Measurements from ENCODE around the gene TM4SF20. TPM values are rescaled to one million over a fixed set of nuclear protein-coding genes. Genes with fewer than 3 reads are reported as not detected.

TM4SF20 gene
- polyA plus RNA-seq, 1 donor from 2014 or later = not detected

DNA sequence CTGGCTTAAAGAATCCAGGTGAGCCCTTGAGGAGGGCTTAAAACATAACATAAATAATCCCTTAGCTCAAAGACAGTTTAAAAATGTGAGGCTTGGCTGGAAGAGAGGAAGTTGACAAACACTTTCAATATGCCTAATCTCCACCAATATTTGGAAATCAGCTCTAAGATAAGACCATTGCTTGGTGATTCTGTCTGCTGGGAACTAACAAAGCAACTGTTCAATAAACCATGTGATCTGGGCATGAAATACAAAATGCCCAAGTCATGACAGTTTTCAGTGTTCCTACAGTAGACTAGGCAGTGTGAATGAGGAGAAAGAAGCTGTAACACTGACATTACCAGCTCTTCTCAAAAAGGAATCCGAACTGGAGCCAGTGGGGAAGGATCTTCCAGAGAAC lies 43.4 kb downstream of the TM4SF20 start:
- no peak overlapping the region for H3K27ac ChIP-seq (ENCODE audit: low read length)
- H3K27me3 ChIP-seq (ENCODE audit: insufficient read depth, low read depth, low read length) = no peaks in the 10 kb centered on the region
- H3K4me2 ChIP-seq (ENCODE audit: low read length) = no peak overlapping the region
- no peaks in the 10 kb centered on the region for H3F3A ChIP-seq (ENCODE audit: insufficient read depth, low read length, poor library complexity, severe bottlenecking)
- no peaks in the 10 kb centered on the region for H3K79me2 ChIP-seq (replicated peaks; ENCODE audit: insufficient read depth, low read length)
- H3K9ac ChIP-seq (ENCODE audit: low read length) = no peak overlapping the region
- H2AFZ ChIP-seq (ENCODE audit: low read depth, low read length) = no peak overlapping the region
- no peaks in the 10 kb centered on the region for H3K9me2 ChIP-seq (ENCODE audit: insufficient read depth, low read length)
- H3K4me3 ChIP-seq (ENCODE audit: low read length) = no peak overlapping the region
- no peaks in the 10 kb centered on the region for H3K9me3 ChIP-seq (ENCODE audit: low read length)
- peaks cover 12% of the 10 kb centered on the region for H3K36me3 ChIP-seq (ENCODE audit: insufficient read depth, low read length)
- no peaks in the 10 kb centered on the region for H4K20me1 ChIP-seq (ENCODE audit: insufficient read depth)
- TF ChIP-seq EZH2 (IDR thresholded peaks at IDR 0.05; ENCODE audit: borderline replicate concordance, insufficient read depth, low read length, poor library complexity, severe bottlenecking) (no peak), POLR2AphosphoS5 (IDR thresholded peaks at IDR 0.05) (no peak), SMC3 (conservative IDR thresholded peaks at IDR 0.05; ENCODE audit: poor library complexity) (no peak), MXI1 (conservative IDR thresholded peaks at IDR 0.05; ENCODE audit: poor library complexity, severe bottlenecking) (no peak)
- TF ChIP-seq, protein P1, sequence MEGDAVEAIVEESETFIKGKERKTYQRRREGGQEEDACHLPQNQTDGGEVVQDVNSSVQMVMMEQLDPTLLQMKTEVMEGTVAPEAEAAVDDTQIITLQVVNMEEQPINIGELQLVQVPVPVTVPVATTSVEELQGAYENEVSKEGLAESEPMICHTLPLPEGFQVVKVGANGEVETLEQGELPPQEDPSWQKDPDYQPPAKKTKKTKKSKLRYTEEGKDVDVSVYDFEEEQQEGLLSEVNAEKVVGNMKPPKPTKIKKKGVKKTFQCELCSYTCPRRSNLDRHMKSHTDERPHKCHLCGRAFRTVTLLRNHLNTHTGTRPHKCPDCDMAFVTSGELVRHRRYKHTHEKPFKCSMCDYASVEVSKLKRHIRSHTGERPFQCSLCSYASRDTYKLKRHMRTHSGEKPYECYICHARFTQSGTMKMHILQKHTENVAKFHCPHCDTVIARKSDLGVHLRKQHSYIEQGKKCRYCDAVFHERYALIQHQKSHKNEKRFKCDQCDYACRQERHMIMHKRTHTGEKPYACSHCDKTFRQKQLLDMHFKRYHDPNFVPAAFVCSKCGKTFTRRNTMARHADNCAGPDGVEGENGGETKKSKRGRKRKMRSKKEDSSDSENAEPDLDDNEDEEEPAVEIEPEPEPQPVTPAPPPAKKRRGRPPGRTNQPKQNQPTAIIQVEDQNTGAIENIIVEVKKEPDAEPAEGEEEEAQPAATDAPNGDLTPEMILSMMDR (IDR thresholded peaks at IDR 0.05; ENCODE audit: poor library complexity, severe bottlenecking) = no peak

DNA sequence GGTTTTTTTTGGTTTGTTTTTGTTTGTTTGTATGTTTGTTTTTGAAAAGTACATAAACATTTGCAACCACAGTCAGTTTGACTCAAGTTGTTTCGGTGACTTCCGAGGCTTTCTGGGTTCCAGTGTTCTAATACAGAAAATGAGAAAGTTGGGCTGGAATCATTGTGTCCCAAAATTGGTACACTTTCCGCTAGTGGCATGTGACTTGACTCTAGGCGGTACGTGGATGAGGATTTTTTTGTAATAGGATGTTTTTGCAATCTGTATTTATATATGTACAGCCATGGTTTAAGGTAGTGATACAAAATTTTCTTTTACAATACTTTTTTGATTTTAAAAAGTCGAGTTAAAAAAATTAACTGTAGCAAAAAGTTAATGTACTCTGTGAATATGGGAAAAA lies 52.3 kb downstream of the TM4SF20 start:
- Histone ChIP-seq H3K9ac (ENCODE audit: low read length) (no peak overlapping the region), H3K27me3 (ENCODE audit: insufficient read depth, low read depth, low read length) (no peaks in the 10 kb centered on the region), H3K27ac (ENCODE audit: low read length) (no peak overlapping the region), H3K9me3 (ENCODE audit: low read length) (no peaks in the 10 kb centered on the region), H3K36me3 (ENCODE audit: insufficient read depth, low read length) (no peaks in the 10 kb centered on the region), H3K9me2 (ENCODE audit: insufficient read depth, low read length) (no peaks in the 10 kb centered on the region), H3K79me2 (replicated peaks; ENCODE audit: insufficient read depth, low read length) (peaks cover 50% of the 10 kb centered on the region), H3K4me3 (ENCODE audit: low read length) (peak overlapping the region; percentile 100), H4K20me1 (ENCODE audit: insufficient read depth) (no peaks in the 10 kb centered on the region), H3F3A (ENCODE audit: insufficient read depth, low read length, poor library complexity, severe bottlenecking) (peaks cover 4% of the 10 kb centered on the region), H2AFZ (ENCODE audit: low read depth, low read length) (no peak overlapping the region), H3K4me2 (ENCODE audit: low read length) (peak overlapping the region; percentile 74)
- TF ChIP-seq POLR2AphosphoS5 (IDR thresholded peaks at IDR 0.05) (no peak), SMC3 (conservative IDR thresholded peaks at IDR 0.05; ENCODE audit: poor library complexity) (no peak), TAF1 (IDR thresholded peaks at IDR 0.05; ENCODE audit: low read depth) (no peak), MXI1 (conservative IDR thresholded peaks at IDR 0.05; ENCODE audit: poor library complexity, severe bottlenecking) (no peak), EZH2 (IDR thresholded peaks at IDR 0.05; ENCODE audit: borderline replicate concordance, insufficient read depth, low read length, poor library complexity, severe bottlenecking) (no peak), RAD21 (conservative IDR thresholded peaks at IDR 0.05) (no peak), EP300 (conservative IDR thresholded peaks at IDR 0.05; ENCODE audit: poor library complexity, severe bottlenecking) (no peak)
- TF ChIP-seq, protein P2, sequence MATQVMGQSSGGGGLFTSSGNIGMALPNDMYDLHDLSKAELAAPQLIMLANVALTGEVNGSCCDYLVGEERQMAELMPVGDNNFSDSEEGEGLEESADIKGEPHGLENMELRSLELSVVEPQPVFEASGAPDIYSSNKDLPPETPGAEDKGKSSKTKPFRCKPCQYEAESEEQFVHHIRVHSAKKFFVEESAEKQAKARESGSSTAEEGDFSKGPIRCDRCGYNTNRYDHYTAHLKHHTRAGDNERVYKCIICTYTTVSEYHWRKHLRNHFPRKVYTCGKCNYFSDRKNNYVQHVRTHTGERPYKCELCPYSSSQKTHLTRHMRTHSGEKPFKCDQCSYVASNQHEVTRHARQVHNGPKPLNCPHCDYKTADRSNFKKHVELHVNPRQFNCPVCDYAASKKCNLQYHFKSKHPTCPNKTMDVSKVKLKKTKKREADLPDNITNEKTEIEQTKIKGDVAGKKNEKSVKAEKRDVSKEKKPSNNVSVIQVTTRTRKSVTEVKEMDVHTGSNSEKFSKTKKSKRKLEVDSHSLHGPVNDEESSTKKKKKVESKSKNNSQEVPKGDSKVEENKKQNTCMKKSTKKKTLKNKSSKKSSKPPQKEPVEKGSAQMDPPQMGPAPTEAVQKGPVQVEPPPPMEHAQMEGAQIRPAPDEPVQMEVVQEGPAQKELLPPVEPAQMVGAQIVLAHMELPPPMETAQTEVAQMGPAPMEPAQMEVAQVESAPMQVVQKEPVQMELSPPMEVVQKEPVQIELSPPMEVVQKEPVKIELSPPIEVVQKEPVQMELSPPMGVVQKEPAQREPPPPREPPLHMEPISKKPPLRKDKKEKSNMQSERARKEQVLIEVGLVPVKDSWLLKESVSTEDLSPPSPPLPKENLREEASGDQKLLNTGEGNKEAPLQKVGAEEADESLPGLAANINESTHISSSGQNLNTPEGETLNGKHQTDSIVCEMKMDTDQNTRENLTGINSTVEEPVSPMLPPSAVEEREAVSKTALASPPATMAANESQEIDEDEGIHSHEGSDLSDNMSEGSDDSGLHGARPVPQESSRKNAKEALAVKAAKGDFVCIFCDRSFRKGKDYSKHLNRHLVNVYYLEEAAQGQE (IDR thresholded peaks at IDR 0.05; ENCODE audit: borderline replicate concordance) = no peak
- TF ChIP-seq, protein P1 (IDR thresholded peaks at IDR 0.05; ENCODE audit: poor library complexity, severe bottlenecking) = no peak
